GM21360 (cell line): ENCODE data around the gene MAP2K6.

ENCODE experiments used
- ATAC-seq: cut with Tn5 transposase; IDR thresholded peaks from one replicate; pipeline ENCODE4 v1.9.1; 2021; ENCODE audit warnings: mild to moderate bottlenecking, moderate library complexity; ENCODE audit not compliant: unreplicated experiment

Gene MAP2K6

DNA sequence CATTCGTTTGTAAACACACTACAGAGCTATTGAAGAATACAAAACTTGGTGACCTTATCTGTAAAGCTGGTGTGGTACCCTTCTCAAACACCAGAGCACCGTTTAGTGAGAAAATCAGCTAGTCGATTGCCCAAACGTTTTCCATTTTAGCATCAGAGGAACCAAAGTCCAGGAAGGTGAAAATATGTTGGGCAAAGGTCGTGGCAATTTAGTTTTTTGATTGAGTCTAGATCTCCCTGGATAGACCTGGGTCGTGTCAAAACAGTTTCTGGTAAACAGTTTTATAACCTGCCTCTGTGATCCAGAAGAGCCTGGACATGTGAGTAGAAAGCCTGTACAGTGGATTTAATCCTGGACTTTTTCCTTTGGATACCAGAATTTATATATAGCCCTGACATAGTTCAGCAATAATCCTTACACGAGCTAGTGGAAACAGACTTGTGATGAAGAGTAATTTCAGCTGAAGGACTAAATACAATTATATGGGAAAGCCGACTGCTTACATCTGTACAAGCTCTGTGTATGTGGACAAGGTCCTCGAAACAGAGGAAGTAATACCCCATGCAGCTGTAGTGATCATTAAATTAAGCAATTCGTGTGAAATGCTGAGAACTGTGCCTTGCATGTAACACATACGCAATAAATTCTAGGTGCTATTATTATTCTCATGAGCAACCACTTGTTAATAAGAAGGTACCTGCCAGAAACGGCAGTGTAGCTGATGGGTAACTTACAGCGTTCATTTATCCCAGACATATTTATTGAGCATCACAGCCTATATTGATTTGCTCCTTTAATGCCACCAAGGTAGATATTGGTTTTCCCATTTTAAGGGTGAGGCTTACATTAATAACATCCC, 72.5 kb downstream of the MAP2K6 start:
- no peak for ATAC-seq

DNA sequence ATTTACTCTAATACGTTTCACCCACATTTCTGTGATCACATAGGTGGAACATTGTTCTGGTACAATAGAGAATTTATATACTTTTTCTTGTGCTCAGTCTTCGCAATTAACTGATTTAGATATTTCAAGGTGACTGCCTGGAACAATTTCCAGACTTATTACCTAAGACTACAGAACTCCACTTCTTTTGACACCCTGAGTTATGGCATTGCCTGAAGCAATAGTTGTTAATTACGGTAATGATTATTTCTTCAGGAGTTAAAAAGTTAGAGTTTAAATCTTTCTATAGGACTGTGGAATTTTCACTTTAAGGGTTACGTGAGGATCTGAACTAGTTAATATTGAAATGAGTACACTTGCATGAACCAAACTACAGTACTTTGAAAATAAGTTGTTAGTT, 74.8 kb downstream of the MAP2K6 start:
- ATAC-seq, result no peak

DNA sequence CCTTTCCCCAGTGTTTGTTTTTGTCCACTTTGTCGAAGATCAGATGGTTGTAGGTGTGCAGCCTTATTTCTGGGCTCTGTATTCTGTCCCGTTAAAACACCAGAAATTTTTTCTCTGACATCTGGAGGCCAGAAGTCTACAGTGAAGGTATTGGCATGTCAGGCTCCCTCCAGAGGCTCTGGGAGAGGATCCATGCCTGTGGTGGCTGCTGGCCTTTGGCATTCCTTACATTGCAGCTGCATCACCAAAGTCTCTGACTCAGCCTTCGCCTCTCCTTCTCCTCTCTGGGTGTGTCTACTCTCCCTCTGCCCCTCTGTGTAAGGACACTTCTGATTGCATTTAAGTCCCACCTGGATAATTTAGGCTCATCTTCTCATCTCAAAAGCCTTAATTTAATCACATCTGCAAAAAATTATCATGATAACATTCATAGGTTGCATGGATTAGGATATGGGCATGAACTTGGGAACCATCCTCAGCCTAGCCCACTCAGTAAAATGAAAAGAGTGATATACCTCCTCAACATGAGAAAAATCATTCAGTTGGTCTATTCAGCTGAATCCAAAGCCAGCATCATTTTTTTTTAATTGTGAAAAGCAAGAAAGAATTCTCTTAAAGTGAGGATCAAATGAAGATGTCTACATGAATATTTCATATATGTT, 78.0 kb downstream of the MAP2K6 start:
- ATAC-seq, result no peak

DNA sequence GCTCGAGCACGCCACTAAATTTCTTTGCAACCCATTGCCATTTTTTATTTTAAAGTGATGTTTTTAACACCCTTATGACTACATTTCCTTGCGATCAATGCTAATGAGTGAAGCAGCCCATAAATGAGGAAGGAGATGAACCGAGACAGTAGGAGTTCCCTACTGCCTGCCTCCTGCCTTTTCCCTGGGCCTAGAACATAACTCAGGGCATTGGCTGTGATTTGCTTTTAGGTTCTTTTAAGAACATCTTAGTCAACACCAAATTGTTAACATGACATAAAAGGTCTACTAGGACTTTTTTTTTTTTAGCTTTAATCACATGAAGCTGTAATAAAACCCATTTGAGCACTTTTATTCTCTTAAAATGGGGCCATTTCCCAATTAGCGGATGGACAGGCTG, 81.3 kb downstream of the MAP2K6 start:
- no peak for ATAC-seq

DNA sequence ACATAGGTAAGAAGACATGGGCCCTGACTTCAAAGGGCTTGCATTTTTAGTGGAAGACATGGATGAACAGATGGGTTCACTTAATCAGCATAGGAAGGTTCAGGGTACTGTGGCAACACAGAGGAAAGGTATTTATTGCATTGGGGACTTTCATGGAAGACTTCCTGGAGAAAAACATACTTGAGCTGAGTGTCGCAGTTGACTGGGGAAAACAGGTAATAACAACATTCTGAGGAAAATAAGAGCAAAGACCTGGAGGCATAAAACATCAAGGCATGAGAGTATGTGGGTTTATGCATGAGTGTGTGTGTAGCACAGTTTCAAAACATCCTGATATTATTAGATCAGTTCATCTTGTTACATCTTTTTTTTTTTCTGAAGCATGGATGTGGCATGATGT, 82.7 kb downstream of the MAP2K6 start:
- no peak for ATAC-seq

DNA sequence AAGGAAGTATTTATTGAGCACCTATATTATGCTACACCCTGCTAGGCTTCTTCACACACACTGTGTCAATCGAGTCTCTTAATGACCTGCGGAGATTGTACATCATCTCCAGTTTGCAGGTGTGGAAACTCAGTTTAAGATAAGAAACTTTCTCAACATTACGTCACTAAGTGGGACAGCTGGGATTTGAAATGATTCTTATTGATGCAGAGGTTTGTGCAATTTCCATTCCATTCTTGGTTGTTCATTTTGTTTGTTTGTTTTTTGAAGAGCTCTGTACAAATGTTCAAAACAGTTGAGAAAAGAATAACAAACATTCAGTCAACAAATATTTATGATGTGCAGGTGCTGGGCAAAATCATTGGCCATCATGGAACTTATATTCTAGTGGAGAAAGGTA, 84.8 kb downstream of the MAP2K6 start:
- no peak for ATAC-seq

DNA sequence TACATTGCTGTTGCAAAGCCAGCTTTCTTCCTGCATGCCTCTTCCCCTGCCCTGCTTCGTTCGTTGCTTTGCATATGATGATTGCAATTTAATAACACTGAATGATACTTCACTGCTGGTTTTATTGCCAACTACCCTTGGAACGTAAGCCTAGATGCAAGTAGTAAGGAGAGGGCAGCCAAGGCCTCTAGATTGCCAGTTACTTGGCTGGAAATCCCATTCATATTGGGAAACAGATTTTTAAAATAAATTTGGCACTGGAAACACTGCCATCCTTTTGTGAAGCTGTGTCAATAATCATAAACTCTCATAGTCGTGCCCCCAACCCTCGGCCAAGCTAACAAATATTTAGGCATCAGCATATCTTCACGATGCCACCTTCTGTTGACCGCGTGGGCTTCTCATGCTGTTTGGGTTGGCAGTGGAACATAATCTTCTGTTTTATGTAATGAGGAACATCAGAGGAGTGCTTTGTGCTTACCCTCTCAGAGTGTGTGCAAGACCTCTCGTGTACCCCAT, 86.5 kb downstream of the MAP2K6 start:
- ATAC-seq, result no peak

DNA sequence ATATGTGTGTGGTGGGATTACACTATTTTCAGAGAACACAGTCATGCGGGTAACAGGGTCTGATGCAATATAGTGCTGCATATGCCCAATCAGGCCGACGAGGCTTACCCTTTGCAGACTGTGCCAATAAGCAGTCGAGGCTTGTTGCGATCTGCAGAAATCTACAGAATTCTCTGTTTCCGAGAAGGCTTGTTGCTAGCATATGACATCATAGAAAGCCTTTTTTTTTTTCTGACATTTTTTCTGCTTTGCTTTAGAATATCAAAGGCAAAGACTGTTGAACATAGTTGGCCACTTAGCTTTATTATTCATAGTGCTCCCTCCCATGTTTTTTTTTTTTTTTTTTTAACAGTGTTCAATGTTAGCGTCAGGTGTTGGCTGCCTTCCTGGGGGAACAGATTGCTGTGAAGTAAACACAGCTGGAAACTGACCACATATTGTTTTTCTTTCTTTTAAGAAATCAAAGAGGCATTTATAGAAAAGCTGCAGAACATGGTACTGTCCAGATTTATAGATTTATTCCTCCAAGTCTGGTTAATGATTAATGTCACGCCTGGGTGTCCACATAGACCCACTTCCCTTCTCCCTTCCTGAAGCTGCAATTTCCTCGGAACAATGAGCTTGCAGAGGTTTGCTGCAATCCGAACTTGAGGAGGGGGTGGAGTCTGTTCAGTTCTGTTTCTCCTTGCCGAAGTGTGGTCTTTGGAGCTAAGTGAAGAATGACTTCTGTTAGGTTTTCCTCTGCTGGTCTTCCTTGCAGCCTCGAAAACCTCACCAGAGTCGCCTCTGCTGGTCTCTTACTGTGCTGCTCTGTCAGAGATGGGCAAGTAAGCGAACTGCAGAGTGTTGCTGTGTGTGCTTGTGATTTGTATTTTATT, 87.3 kb downstream of the MAP2K6 start:
- ATAC-seq, result no peak

DNA sequence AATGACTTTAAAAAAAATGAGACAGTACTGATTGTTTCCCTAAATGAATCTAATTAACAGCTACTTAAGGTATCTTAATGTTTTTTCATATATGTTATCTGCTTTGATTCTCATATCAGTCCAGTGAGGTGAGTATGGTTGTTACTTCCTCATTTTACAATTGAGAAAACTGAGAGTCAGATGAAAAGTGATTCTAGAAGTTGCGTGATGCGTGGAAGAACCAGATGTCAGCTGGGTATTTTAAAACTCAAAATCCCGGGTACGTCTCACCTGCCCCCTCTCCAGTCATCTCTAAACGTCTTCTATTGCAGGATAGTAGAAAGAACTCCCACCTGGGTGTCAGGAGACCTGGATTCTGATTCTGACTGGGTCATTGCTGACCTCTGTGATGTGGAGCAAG, 89.2 kb downstream of the MAP2K6 start:
- ATAC-seq, result peak; percentile 82

DNA sequence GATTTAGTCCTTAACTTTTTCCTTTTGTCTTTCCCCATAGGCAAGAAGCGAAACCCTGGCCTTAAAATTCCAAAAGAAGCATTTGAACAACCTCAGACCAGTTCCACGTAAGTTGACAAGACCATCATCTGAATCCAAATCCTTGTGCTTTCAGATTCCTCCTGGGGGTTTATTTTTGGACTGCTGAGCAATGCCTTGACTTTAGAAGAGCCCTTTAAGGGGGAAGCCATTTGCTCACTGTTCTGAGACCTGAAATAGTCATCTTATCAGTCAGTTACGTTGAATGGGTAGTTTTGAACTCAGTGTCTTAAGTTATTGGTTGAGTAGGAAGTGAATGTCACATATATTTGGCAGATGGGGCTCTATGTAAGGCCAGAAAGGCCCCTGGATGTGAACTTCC, 91.2 kb downstream of the MAP2K6 start:
- no peak for ATAC-seq

DNA sequence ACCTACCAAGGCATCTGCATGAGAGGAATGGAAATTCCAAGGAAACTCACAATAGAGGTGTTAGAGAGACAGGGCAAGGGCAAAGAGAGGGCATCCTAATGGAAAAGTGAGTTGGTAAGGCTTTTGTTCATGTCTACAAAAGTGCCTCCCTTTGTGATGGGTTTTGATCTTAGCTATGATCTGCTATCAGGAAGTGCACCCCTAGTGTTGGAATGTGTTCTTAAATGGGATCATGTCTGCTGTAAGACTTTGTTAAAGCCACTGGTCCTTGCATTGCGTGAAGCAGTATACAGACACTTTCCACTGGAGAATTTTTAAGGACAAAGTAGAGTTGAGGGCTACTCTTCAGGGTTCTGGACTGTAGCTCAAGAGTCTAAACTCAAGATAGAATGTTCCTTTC, 92.0 kb downstream of the MAP2K6 start:
- no peak for ATAC-seq

DNA sequence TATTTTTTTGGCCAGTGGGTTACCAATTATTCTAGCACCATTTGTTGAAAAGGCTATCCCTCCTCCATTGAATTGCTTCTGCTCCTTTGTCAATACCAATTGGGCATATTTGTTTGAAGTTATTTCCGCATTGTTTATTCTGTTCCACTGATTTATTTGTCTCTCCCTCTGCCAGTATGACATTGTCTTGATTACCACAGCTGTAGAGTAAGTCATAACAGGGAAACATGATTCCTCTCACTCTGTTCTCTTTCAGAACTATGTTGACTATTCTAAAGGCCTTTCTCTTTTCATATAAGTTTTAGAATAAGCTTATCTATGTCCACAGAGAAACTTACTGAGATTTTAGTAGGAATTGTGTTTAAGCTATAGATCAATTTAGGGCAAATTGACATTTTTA, 94.3 kb downstream of the MAP2K6 start:
- no peak for ATAC-seq

DNA sequence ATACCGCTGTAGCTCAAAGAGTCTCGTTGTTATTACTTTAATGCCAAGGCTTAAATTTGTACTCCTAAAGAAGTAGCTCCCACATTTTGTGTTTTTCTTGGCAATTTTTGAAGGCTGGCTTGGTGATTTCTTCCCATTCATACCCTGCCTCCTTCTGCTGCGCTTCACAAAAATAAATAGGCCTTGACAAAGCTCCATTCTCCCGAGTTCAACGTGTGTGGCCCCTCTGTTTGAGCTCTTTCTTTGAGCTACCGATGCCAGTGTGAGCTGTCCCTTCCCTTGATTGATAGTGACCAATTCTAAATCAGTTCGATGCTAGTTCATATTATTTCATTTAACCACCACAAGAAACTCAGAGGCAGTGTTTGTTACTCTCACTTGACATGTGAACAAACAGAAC, 96.8 kb downstream of the MAP2K6 start:
- ATAC-seq, result no peak

DNA sequence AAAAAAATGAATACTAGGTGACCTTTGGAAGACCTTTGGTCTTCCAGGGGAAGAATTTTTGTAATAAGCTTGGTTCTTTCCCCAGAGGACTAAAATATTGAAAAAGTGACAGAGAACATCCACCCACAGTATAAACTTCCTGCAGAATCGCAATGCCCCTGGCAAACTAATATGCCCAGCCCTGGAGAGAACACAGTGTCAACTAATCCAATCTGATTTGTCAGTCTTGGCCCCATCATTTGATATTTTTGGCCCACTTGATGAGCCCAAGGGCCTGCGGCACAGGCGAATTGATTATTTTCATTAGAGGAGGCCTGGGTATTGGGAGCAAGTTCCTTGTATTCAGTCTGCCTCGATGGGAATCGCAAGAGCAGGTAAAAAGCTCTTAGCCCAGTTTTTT, 98.4 kb downstream of the MAP2K6 start:
- ATAC-seq, result no peak

DNA sequence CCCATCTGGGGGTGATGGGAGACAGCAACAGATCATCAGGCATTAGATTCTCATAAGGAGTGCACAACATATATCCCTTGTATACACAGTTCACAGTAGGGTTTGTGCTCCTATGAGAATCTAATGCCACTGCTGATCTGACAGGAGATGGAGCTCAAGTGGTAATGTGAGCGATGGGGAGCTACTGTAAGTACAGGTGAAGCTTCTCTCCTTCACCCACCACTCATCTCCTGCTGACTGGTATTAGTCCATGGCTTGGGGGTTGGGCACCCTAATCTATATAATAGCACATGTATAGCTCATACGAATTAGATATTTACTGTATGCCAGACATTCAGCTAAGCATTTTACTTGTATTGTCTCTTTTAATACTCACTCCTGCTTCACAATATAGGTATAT, 101.7 kb downstream of the MAP2K6 start:
- ATAC-seq, result no peak

DNA sequence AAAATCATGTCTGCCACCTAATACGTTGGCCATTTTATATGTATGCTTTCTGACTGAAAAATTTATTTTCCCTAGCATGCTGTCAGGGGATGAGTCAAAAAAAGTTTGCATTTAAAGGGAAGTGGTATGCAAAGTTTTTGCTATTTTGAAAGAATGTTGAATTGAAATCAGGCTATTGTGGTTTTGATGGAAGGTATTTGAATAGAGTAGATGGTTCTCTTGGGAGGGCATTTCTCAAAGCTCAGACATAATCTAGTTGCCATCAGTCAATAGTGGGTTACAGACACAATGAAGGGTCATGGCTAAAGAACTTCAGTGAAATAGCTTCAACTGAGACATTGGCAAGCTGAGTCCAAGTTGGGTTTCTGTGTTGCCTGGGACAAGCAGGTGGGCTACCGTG, 102.4 kb downstream of the MAP2K6 start:
- ATAC-seq, result peak; percentile 89

DNA sequence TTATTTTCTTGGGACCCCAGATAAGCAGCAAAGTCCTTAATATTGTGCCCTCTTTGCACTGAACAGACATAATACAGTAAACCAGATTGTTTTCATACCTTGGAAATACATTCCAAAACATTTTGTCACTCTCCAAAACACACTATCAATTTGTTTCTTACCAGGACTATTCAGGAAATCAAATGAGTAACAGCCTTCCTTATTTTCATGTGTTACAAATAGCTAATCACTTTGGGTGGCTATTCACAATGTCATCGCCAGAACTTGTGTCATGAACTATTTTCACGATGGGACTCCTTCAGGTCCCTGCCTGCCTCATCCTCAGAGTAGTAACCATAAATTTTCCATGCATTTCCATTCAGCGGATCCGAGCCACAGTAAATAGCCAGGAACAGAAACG, 104.5 kb downstream of the MAP2K6 start:
- ATAC-seq, result no peak

DNA sequence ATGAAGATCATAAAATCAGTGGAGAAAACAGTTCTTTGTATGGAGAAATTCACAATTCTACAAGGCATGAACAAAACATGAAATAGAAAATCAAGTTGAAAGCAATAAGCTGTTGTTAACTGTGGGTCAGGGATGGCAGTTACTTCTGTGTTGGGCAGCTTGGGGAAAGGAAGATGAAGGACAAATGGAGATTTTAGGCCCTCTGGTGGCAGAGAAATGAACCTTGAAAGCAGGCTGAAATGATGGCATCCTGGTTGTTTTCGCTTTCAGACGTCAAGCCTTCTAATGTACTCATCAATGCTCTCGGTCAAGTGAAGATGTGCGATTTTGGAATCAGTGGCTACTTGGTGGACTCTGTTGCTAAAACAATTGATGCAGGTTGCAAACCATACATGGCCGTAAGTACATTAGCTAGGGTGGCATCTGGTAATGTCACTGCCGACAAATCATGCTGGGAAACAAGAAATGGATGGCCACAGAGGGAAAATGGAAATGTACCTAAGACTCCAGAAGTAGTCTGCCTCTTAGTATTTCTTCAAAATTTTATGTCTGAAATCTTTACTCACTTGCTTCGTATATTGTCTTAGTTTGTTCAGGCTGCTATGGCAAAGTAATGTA, 108.9 kb downstream of the MAP2K6 start:
- peak; percentile 81 for ATAC-seq

DNA sequence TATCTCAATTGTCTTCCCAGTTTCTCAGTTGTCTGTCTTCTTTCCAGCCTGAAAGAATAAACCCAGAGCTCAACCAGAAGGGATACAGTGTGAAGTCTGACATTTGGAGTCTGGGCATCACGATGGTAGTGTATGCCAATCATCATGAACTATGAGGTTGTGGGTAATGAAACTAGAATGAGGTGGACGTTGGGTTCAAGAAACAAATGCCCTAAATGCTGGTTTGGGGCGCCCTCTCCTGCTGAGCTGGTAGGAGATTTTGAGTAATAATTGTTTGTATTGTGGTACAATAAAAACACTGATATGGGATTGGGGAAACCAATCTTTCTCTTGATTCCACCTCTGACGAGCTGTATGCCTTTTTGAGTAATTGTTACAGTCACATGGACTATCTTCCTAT, 110.4 kb downstream of the MAP2K6 start:
- ATAC-seq, result no peak

DNA sequence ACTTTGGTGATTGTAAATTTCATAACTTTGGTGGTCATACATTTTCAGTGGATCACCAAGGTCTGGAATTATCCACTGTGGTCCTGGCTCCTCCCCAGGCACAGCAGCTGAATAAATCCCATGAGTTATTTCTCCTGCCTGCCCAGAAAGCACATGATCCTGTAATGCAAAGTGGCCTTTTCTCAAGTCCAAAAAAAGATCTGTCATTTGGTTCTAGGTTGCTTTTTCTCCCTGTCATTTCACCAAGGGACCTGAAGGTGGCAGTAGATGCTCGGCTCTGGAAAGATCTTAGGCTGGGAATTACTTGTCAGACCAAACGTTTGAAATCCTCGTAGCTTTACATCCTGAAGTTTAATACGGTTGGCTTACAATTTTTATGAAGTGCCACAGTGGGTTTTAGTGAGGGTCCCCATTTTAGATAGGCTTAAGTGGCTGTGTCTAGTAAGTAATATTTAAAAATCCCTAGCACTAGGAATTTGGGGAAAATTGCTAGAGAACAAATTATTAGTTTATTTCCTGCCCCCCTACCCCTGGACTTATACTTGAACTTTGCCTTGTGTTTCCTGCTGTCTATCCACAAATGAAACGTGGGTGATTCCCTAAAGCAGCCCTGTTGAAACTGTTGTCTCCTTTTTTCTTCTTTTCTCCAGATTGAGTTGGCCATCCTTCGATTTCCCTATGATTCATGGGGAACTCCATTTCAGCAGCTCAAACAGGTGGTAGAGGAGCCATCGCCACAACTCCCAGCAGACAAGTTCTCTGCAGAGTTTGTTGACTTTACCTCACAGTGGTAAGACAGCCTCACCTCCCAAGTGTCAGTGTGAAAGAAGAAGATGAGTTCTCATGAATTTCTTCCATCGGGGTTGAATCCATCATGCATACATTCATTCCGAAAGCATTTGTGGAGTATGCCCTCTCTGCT, 111.7 kb downstream of the MAP2K6 start:
- no peak for ATAC-seq
